ENCODE data around the gene TUBB. TPM values are rescaled to one million over a fixed set of nuclear protein-coding genes. Genes with fewer than 3 reads are reported as not detected.

Gene TUBB
- total and polyA plus RNA-seq, 9 donors = 242 to 772 (median 630) TPM

- no peaks in the 10 kb centered on the region for H3K4me1 ChIP-seq (ENCODE audit: insufficient read depth)
- 91 to 100% (median 96%) methylated on average over 2 of the region's 2 CpGs for WGBS, 3 donors
- intact Hi-C loops (cut with DNase I) = no loop called here
- no peaks in the 10 kb centered on the region for H3K9me3 ChIP-seq
- no peak for DNase-seq
- H3K27me3 ChIP-seq = no peaks in the 10 kb centered on the region
- TF ChIP-seq EP300 (IDR thresholded peaks at IDR 0.05) = no peak
- TF ChIP-seq POLR2A (IDR thresholded peaks at IDR 0.05) = no peak
- no peak for TF ChIP-seq CTCF (IDR thresholded peaks at IDR 0.05)
- no peaks in the 10 kb centered on the region for H3K36me3 ChIP-seq
- H3K4me3 ChIP-seq = no peak overlapping the region
- no peak overlapping the region for H3K27ac ChIP-seq
These were observed 10.9 kb upstream of the TUBB start for GRCh38 chr6:30709101-30709868.

DNA sequence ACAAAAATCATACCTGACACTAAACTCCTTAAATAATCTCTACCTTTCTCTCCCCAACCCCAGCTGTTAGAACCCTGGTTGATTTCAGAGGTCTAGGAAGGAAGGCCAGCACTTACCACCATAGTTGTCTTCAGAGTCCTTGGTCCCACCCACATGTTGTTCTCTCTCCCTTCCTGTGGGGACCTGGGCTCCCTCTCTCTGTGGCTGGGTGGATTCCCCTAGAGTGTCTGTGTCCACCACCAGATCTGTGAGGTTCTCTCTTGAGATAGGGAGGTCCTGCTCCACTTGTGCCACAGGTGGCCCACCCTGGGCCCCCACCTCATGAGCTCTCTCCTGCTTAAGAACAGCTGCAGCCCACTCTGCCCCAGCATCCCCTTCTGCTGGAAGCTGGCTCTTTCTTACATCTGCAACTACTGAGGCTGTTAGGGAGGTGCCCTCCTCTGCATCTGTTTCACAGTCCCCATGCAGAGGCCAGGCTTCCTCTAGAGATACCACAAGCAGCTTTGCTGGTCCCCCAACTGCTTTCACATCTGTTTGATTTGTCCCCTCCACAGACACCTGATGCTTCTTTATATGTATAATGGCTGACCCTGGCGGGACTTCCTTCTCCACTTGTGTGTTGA, 8.3 kb upstream of the TUBB start:
- H3K27me3 ChIP-seq = no peaks in the 10 kb centered on the region
- no peak overlapping the region for H3K27ac ChIP-seq
- no peak for TF ChIP-seq CTCF (IDR thresholded peaks at IDR 0.05)
- TF ChIP-seq POLR2A (IDR thresholded peaks at IDR 0.05) = no peak
- no peak for TF ChIP-seq EP300 (IDR thresholded peaks at IDR 0.05)
- no peaks in the 10 kb centered on the region for H3K36me3 ChIP-seq
- H3K4me3 ChIP-seq = no peak overlapping the region
- intact Hi-C loops (cut with DNase I) = no loop called here
- WGBS, 3 donors = 86 to 95% (median 88%) methylated on average over 1 of the region's 1 CpG
- no peaks in the 10 kb centered on the region for H3K9me3 ChIP-seq
- peak in 1 of 5 donors; percentile 19 for DNase-seq
- no peaks in the 10 kb centered on the region for H3K4me1 ChIP-seq (ENCODE audit: insufficient read depth)

GRCh38 chr6:30712441-30712945, 7.7 kb upstream of the TUBB start:
- Histone ChIP-seq H3K4me1 (ENCODE audit: insufficient read depth) (no peaks in the 10 kb centered on the region), H3K4me3 (no peak overlapping the region), H3K27me3 (no peaks in the 10 kb centered on the region), H3K27ac (no peak overlapping the region), H3K9me3 (no peaks in the 10 kb centered on the region), H3K36me3 (no peaks in the 10 kb centered on the region)
- TF ChIP-seq POLR2A (IDR thresholded peaks at IDR 0.05) = no peak
- no peak for TF ChIP-seq EP300 (IDR thresholded peaks at IDR 0.05)
- TF ChIP-seq CTCF (IDR thresholded peaks at IDR 0.05) = no peak
- intact Hi-C loops (cut with DNase I) = no loop called here
- 77 to 90% (median 78%) methylated on average over 7 of the region's 7 CpGs for WGBS, 3 donors
- peak in 1 of 5 donors; percentile 21 for DNase-seq

GRCh38 chr6:30714263-30714662, 5.9 kb upstream of the TUBB start:
- Histone ChIP-seq H3K36me3 (no peaks in the 10 kb centered on the region), H3K9me3 (no peaks in the 10 kb centered on the region), H3K27me3 (no peaks in the 10 kb centered on the region), H3K4me1 (ENCODE audit: insufficient read depth) (peaks cover 2% of the 10 kb centered on the region), H3K27ac (no peak overlapping the region), H3K4me3 (no peak overlapping the region)
- WGBS, 3 donors = 93 to 97% (median 94%) methylated on average over 1 of the region's 1 CpG
- no peak for DNase-seq
- no peak for TF ChIP-seq CTCF (IDR thresholded peaks at IDR 0.05)
- no peak for TF ChIP-seq EP300 (IDR thresholded peaks at IDR 0.05)
- no peak for TF ChIP-seq POLR2A (IDR thresholded peaks at IDR 0.05)
- intact Hi-C loops (cut with DNase I) = loop anchor here in 1 of 4 donors (2.0 kb wide), 1 partner anchor 15 kb away; no protein-coding TSS in a partner anchor
